NCI-H524 (cell line): ENCODE measurements around the gene PPP2R5B.

Experiments
- DNase-seq, 2 experiments: peaks; one replicate each; lab custom pipeline; 2025; lab: John Stamatoyannopoulos, UW

Gene PPP2R5B

DNA sequence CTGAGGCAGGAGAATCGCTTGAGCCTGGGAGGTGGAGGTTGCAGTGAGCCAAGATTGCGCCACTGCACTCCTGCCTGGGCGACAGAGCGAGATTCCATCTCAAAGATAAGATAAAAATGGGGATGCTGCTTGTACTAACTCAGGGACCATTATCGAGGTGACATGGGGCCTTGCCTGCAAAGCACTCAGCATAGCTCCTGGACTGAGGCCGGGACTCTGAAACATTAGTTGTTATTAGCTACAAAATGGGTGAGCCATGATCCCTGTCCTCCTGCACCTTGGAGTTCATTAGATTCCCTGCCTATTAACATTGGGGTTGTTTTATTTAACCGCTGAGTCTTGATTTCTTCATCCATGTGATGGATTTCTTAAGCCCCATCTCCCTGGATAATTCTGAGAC, 5.1 kb downstream of the PPP2R5B start:
- DNase-seq: no peak

DNA sequence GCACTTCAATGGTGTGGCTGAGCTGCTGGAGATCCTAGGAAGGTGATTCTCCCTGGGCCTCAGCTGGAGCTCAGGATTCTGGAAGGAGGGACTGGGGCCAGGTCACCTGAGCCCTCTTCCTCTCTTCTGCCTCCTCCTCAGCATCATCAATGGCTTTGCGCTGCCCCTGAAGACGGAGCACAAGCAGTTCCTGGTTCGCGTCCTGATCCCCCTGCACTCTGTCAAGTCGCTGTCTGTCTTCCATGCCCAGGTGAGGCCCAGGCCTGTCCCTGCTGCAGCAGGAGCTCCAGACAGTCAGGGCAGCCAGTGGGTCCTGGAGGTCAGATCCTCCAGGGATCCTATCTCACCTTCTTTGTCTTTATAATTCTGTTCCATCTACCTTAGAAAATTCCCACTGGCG, 5.9 kb downstream of the PPP2R5B start:
- DNase-seq: no peak

GRCh38 chr11:64931290-64931689, 6.8 kb downstream of the PPP2R5B start:
- no peak for DNase-seq

DNA sequence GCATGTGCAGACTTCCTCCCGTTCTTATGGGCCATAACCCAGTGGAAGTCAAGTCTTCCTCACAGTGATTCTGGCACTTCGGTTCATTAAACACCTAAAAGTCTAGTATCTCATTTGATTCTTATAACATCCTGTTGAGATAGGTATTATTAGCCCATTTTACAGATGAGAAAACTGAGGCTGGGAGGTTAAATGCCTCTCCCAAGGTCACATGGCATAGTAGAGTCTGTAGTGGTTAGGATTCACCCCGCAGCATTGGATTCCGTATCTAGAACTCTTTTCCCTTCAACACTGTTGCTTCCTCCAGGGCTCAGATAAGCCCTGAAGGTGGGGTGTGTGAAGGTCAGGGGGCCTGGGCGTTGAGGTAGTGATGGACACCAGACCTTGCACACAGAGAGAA, 7.8 kb downstream of the PPP2R5B start:
- no peak for DNase-seq

DNA sequence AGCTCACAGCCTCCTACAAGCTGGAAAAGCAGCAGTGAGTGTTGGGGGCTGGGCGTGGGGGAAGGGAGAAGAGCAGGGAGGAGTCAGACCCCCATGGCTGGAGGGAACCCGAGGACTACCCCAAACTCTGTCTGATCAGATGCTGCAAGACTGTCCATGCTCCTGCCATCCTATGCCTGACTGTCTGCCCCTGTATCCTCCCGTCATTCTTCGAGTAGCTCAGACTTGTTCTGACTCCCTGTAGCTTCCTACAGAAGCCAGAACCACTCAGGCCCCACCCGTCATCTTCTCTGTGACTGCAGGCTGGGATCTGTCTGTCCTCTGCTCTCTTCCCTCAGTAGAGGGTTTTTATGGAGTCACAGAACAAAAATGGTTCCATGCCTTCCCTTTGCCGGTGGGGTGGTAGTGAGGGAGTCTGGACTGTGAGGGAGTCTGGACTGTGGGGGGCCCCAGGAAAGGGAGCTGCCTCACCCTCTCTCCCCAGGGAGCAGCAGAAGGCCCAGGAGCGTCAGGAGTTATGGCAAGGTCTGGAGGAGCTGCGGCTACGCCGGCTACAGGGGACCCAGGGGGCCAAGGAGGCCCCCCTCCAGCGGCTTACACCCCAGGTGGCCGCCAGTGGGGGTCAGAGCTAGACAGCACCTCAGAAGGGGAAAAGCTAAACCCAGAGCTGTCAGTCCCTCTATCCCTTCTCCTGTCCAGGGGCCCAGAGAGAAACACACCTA, 8.9 kb downstream of the PPP2R5B start:
- no peak for DNase-seq

DNA sequence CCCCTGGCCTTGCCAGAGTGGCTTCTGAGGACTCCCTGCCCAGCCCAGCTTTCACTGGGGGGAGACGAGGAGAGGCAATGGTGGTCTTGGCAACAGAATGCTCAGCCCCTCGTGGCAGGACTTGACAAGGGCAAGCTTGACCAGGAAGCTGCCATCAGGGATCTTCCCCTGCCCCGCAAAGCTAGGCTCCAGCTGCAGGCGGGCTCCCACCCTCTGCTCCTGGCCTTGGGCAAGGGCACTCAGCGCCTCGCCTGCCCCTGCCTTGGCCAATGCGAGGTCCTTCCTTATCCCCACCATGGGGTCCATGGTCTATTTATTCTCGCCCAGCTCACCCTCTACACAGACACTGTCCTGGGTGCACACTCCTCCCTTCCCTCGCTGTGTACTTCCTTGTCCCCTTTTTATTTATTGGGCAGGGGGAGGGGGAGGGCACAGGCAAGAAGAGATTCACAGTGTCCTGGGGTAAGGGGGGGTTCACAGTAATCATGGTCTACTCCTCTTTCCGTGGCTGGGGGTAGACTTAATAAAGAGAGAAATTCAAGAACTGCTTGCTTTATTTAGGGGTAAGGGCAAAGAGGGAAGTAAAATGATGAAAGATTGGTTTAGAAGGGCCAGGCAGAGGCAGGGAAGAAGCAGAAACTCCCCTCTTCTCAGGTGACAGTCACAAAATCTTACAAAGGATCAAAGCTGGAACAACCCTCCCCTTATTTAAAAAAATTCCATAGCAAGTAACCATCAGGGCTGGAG, 9.6 kb downstream of the PPP2R5B start:
- no peak for DNase-seq

DNA sequence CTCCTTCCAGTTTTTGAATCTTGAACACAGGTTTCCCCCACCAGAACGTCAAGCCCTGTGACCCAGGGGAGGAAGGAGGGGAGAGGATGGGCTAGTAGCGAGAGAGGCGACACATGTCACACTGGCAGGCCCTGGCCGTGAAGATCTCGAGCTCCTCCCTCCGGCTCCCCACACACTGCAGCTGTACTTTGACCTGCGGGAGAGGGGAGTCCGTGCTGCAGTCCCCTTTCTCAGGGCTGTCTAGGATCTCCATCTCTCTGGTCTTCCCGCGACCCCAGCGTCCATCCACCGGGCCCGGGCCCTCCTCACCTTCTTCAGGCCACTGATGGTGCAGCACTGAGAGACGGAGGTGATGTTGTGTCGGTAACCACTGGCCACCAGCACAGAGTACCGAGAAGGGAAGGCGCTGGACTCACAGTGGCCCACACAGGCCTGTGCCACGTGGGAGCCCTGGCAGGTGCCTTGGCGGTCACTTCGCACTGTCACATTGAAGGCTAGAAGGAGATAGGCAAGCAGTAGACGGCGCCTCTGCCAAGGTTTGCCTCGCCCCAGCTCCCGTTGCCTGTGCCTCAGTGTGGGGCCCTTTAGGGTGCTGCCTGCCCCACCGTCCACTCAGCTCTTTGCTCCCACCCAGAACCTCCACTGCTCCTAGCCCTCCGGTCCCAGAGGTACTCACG, 10.3 kb downstream of the PPP2R5B start:
- no peak for DNase-seq

- DNase-seq: peak; percentile 67 to 78
Observed at GRCh38 chr11:64935359-64936081, 11.0 kb downstream of the PPP2R5B start, which contains the start of gene GPHA2. Gene GPHA2 (minus strand): TSS chr11:64935893. CDS start chr11:64935460, 433 bp downstream.

DNA sequence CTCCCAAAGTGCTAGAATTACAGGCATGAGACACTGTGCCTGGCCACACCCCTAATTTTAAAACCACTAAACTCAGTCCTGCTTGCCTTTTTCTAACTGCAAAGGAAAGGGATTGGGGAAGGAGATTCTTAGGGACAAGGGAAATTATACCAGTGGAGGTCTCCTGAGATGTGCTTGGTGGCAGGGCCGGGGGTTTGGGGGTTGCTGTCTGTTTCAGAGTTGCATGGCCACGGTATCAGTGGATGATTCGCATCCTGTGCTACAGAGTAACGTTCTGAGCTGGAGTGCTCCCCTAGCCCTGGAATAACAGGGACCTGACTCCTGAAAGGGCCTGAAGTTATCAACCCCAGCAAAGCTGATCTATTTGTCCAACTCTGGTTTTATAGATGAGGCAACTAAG, 12.1 kb downstream of the PPP2R5B start:
- DNase-seq: no peak

GRCh38 chr11:64947208-64947814, 22.8 kb downstream of the PPP2R5B start:
- no peak for DNase-seq

DNA sequence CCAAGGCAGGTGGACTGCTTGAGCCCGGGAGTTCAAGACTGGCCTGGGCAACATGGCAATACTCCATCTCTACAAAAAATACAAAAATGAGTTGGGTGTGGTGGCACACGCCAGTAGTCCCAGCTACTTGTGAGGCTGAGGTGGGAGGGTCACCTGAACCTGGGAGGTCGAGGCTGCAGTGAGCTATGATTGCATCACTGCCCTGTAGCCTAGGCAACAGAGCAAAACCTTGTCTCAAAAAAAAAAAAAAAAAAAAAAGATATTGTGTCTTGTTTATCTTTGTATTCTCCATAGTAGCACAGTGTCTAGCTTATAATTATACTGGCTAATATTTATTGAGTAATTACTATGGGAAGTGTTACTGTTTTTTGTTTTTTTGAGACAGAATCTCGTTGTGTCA, 27.0 kb downstream of the PPP2R5B start:
- DNase-seq: no peak

DNA sequence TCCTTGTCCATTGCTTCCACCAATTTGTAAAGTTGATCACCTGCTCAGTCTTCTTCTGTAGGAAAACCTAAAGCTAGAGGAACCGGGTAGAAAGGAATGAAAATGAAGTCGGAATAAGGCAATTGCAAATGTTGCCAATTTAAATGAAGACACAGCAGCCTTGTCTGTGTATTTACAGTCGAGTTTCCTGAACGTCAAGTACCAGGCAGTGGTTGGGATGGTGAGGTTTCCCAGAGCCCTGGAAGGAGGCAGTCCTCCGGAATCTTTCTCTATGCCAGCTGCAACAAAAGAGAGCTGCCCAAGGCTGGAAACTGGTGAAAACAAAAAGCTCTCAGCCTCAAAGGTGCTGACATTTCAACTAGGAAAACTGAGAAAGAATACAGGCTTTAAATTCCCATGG, 29.7 kb downstream of the PPP2R5B start:
- no peak for DNase-seq

DNA sequence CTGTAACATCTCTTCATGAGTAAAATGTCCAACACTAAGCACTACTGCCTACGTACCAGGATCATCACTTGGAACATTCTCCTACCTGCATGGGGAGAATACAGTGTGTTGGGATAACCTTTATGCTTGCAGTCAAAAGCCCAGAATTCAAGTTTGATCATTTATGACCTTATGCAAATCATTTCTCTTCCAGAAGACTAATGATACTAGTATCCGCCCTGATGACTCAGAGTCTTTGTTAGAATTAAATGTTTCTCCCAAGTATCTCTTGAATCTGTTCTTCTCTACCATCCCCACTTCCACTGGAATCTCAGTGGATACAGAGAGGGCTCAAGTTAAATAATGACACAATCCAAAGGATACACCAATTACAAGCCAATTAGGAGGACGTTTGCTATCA, 35.0 kb downstream of the PPP2R5B start:
- no peak for DNase-seq

DNA sequence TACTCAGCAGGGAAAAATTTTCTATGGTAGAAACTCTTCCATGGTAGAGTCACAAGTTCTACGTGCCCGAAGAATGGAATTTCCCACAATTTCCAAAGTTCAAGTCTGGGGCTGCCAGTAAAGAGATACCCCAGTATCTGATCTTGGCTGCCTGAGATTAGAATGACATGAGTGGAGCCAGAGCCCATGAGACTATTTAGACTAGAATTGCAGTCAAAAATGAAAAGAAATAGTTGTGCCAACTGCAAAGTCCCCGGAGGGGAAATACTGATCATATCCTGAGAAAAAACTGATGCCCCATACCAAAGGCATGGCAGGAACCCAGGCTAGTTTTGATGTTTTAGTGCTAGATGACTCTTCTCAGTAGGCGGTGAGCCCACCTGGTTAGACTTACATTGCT, 36.2 kb downstream of the PPP2R5B start:
- DNase-seq: no peak

GRCh38 chr11:64963072-64963631, 38.7 kb downstream of the PPP2R5B start:
- no peak for DNase-seq

DNA sequence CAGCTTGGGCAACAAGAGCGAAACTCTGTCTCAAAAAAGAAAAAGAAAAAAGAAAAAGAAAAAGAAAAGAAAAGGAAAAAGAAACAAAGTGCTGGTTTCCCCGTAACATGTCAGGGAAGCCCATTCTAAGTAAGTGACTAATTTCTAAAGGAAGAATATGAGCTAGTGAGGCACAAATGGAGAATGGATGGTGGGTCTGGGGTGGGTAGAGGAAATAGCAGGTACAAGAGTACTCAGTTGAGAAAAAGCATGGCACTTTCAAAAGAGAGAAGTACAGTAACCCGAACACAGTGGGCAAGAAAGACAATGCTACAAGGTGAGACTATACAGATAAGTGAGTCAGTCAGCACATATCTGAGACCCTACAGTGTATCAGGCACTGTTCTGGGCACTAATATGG, 42.9 kb downstream of the PPP2R5B start:
- DNase-seq: no peak

- DNase-seq: peak; percentile 24 to 79
Observed at GRCh38 chr11:64969209-64969608, 44.7 kb downstream of the PPP2R5B start.

- DNase-seq: no peak
Observed at GRCh38 chr11:64970731-64971151, 46.3 kb downstream of the PPP2R5B start.

DNA sequence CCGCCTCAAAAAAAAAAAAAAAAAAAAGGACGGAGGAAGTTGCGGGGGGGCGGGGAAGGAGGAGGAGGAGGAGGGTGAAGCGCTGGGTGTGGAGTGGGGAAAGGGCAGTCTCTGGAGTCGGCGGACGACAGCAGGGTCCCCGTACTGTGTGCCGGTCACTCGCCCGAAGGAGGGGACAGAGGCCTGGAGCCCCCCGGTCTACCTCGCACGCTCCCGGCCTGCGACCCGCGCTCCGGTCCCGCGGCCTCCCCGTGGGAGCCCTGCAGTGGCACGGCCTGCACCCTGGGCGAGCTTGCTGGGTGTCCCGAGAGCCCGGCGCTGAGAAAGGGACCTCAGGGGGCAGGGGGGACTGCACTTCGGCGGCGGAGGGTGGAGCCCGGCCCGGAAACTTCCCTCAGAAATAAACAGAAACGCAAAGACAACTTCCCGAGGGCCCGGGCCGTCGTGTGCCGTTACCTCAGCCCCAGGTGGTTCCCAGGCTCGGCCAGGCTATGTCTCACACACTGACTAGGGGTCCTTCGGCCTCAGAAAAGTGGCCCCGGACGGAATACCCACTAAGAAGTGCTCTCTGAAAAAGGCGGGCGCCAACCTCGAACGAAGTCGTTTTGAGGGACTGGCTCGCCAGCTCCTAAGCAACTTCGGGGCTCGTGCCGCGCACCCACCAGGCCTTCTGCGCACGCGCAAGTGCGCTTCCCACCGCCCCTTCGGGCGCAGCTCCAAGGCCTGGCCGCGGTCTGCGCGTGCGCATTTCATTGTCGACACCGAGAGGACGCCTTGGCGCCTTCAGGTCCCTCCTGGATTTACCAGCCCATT, 47.1 kb downstream of the PPP2R5B start, which contains the start of gene MAJIN:
Gene MAJIN, minus strand, starts transcription at position 688 of the 813 bp plus-strand sequence. CDS start 12,703 bp downstream, outside the sequence.
- peak in 1 of 2 experiments; percentile 53 for DNase-seq

DNA sequence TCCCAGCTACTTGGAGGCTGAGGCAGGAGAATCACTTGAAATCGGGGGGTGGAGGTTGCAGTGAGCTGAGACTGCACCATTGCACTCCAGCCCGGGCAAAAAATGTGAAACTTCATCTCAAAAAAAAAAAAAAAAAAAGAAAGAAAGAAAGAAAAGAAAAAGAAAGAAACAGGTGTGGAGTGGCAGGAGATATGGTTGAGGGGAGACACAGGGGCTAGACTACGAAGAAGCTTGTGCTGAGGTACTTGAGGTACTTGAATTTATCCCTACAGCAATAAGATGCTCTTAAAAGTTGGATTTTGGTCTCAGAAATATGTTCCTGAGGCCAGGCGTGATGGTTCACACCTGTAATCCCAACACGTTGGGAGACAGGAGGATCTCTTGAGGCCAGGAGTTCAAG, 49.6 kb downstream of the PPP2R5B start:
- no peak for DNase-seq
